ENCODE measurements around the gene PRKN. TPM values are rescaled to one million over a fixed set of nuclear protein-coding genes. Genes with fewer than 3 reads are reported as not detected.

PRKN gene
- total RNA-seq, 1 donor from 2014 or later = 7.0 TPM

DNA sequence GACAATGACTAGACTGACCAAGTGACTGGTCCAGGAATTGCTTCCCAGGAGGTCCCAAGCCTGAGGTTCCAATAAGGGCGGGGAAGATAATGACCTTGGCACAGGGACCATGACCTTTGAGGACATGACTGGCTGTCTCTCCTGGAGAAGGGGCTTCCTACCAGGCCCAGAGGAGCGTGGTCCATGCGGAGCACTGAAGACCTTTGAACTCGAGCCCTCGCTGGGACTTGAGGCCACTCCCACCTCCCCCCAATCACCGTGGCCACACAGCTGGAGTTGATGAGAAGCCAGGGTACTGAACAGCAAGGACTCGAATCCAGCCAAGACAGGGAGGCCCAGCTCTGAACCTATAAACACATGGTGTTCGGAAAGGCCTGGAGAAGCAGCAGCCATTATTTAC is 677.0 kb downstream of the PRKN start:
- Mint-ChIP-seq H3K27ac (ENCODE audit: unreplicated experiment) (no peak overlapping the region), H3K9me3 (ENCODE audit: unreplicated experiment) (peaks cover 4% of the 10 kb centered on the region), H3K27me3 (ENCODE audit: unreplicated experiment) (no peaks in the 10 kb centered on the region), H3K36me3 (ENCODE audit: unreplicated experiment) (no peaks in the 10 kb centered on the region), H3K4me1 (ENCODE audit: low read depth, unreplicated experiment) (no peaks in the 10 kb centered on the region), H3K4me3 (ENCODE audit: unreplicated experiment) (no peak overlapping the region)
- TF ChIP-seq, protein P1, sequence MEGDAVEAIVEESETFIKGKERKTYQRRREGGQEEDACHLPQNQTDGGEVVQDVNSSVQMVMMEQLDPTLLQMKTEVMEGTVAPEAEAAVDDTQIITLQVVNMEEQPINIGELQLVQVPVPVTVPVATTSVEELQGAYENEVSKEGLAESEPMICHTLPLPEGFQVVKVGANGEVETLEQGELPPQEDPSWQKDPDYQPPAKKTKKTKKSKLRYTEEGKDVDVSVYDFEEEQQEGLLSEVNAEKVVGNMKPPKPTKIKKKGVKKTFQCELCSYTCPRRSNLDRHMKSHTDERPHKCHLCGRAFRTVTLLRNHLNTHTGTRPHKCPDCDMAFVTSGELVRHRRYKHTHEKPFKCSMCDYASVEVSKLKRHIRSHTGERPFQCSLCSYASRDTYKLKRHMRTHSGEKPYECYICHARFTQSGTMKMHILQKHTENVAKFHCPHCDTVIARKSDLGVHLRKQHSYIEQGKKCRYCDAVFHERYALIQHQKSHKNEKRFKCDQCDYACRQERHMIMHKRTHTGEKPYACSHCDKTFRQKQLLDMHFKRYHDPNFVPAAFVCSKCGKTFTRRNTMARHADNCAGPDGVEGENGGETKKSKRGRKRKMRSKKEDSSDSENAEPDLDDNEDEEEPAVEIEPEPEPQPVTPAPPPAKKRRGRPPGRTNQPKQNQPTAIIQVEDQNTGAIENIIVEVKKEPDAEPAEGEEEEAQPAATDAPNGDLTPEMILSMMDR (IDR thresholded peaks at IDR 0.05; ENCODE audit: partially characterized antibody, unreplicated experiment) = no peak
- DNase-seq = no peak

DNA sequence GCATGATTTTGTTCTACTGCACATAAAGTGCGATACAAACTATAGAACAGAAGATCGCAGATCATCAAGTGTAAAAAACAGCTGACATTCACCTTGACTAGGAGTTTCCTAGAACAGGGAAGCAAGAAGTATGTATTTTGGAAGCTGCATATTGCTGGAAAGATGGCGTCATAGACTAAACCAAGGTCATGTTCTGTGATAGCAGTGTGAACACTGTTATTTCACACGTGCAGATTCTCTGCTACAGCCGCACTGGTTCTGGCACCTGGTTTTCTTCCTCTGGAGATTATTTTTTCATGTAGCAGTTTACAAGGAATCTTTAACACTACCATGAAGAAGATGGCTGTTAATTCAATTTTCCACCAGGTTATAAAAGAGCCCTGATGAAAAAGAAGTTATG is 681.2 kb downstream of the PRKN start:
- Mint-ChIP-seq H3K36me3 (ENCODE audit: unreplicated experiment) (no peaks in the 10 kb centered on the region), H3K4me1 (ENCODE audit: low read depth, unreplicated experiment) (no peaks in the 10 kb centered on the region), H3K4me3 (ENCODE audit: unreplicated experiment) (no peak overlapping the region), H3K9me3 (ENCODE audit: unreplicated experiment) (peaks cover 2% of the 10 kb centered on the region), H3K27me3 (ENCODE audit: unreplicated experiment) (no peaks in the 10 kb centered on the region), H3K27ac (ENCODE audit: unreplicated experiment) (no peak overlapping the region)
- TF ChIP-seq, protein P1 (IDR thresholded peaks at IDR 0.05; ENCODE audit: partially characterized antibody, unreplicated experiment) = no peak
- DNase-seq = no peak

DNA sequence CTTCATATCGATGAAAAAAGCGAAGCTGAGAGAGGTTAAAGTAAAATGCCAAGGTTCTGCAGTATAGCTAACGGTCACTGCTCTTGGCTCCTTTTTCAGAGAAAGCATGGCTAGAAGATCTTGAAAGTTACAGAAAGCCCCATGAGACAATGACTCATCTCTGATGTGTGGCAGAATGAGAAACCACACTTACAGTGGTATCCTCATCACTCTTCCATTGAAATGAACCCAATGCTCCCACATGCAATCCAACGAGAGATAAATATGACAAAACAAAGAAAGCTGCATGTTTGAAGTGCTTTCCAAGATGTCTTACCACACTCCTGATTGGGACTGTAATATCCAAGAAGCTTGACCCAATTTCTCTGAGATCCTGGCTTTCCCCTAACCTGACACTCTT is 694.9 kb downstream of the PRKN start:
- Mint-ChIP-seq H3K4me1 (ENCODE audit: low read depth, unreplicated experiment) (no peaks in the 10 kb centered on the region), H3K27ac (ENCODE audit: unreplicated experiment) (no peak overlapping the region), H3K36me3 (ENCODE audit: unreplicated experiment) (no peaks in the 10 kb centered on the region), H3K4me3 (ENCODE audit: unreplicated experiment) (no peak overlapping the region), H3K27me3 (ENCODE audit: unreplicated experiment) (no peaks in the 10 kb centered on the region), H3K9me3 (ENCODE audit: unreplicated experiment) (no peaks in the 10 kb centered on the region)
- TF ChIP-seq, protein P1 (IDR thresholded peaks at IDR 0.05; ENCODE audit: partially characterized antibody, unreplicated experiment) = no peak
- DNase-seq = no peak

DNA sequence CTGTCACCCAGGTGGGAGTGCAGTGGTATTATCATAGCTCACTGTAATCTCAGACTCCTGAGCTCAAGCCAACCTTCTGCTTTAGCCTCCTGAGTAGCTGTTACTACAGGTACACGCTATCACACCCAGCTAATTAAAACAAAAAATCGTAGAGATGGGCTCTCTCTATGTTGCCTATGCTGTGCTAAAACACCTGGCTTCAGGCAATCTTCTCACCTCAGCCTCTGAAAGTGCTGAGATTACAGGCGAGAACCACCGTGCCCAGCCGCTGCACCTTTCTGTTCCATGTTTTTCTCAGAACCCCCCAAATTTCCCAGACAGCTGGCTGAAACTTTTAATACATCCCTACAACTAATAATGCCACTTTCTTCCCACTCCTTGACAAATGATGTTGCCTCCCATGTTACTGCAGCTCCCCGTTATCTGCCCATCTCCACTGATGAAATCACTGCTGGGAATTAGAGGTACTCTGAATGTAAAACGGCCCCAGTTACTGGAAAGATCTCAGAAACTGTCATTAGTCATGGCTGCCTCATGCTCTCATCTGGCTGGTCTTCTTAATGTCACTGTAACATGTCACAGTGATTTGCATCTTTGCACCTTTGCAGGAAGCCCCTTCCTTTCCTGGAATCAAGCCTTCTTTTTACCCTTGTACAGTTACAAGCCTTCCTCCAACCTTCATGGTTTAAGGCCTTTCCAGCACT is 697.5 kb downstream of the PRKN start:
- no peak for DNase-seq
- no peaks in the 10 kb centered on the region for H3K36me3 Mint-ChIP-seq (ENCODE audit: unreplicated experiment)
- H3K27me3 Mint-ChIP-seq (ENCODE audit: unreplicated experiment) = no peaks in the 10 kb centered on the region
- TF ChIP-seq, protein P1 (IDR thresholded peaks at IDR 0.05; ENCODE audit: partially characterized antibody, unreplicated experiment) = no peak
- no peak overlapping the region for H3K27ac Mint-ChIP-seq (ENCODE audit: unreplicated experiment)
- H3K4me1 Mint-ChIP-seq (ENCODE audit: low read depth, unreplicated experiment) = no peaks in the 10 kb centered on the region
- H3K9me3 Mint-ChIP-seq (ENCODE audit: unreplicated experiment) = no peaks in the 10 kb centered on the region
- H3K4me3 Mint-ChIP-seq (ENCODE audit: unreplicated experiment) = no peak overlapping the region

DNA sequence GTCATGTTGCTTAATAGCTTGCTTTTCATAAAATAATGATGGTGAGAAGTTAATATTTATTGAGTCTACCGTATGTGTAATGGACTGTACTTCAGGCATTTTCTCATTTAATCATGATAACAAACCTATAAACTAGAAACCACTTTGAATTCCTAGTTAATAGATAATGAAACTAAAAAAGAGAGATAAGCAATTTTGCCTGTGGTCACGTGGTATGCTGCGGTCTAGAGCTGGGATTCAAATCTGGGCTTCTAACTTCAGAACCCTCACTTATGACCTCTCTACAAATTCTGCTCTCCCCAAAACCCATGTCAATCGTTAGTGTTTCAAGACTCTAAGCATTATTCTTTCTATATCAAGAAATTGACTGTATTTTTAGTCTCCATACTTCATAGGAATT is 700.7 kb downstream of the PRKN start:
- H3K4me1 Mint-ChIP-seq (ENCODE audit: low read depth, unreplicated experiment) = no peaks in the 10 kb centered on the region
- H3K27ac Mint-ChIP-seq (ENCODE audit: unreplicated experiment) = no peak overlapping the region
- H3K9me3 Mint-ChIP-seq (ENCODE audit: unreplicated experiment) = no peaks in the 10 kb centered on the region
- DNase-seq = no peak
- TF ChIP-seq, protein P1 (IDR thresholded peaks at IDR 0.05; ENCODE audit: partially characterized antibody, unreplicated experiment) = no peak
- H3K27me3 Mint-ChIP-seq (ENCODE audit: unreplicated experiment) = no peaks in the 10 kb centered on the region
- no peak overlapping the region for H3K4me3 Mint-ChIP-seq (ENCODE audit: unreplicated experiment)
- H3K36me3 Mint-ChIP-seq (ENCODE audit: unreplicated experiment) = peaks cover 5% of the 10 kb centered on the region
